Measurements from ENCODE around the gene MAP3K1. TPM values are rescaled to one million over a fixed set of nuclear protein-coding genes. Genes with fewer than 3 reads are reported as not detected.
A peak's percentile ranks its signal among the peaks of the same experiment; 100 is the strongest.

The MAP3K1 gene
- total and polyA plus RNA-seq, 12 donors: 4.9 to 26.1 (median 15.5) TPM

DNA sequence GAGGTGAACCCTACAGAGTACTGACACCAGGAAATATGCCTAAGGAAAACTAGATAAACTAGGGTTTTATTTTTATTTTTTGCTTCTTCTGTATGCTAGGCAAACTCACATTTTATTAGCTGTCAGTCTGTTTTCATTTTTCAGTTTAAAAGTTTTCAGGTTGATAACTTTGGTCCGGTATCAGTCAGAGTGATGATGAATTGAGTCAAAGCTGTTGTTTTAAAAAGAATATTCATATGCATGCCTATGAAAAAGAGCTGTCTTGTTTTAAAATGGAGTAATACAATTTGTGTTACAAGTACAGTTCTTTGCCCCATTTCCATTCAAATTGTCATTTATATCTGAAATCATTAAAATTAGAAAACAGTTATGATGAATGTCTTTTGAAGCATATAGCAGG, 22.6 kb downstream of the MAP3K1 start:
- no peak for DNase-seq
- Histone ChIP-seq H3K9me3 (replicated peaks in 1 of 3) (no peaks in the 10 kb centered on the region), H3K4me3 (no peak overlapping the region), H3K4me1 (replicated peaks in 1 of 2) (peaks cover 4 to 35% of the 10 kb centered on the region in 2 donors), H3K36me3 (replicated peaks in 1 of 2) (no peaks in the 10 kb centered on the region), H3K27me3 (no peaks in the 10 kb centered on the region), H3K27ac (no peak overlapping the region)
- TF ChIP-seq, protein P1, sequence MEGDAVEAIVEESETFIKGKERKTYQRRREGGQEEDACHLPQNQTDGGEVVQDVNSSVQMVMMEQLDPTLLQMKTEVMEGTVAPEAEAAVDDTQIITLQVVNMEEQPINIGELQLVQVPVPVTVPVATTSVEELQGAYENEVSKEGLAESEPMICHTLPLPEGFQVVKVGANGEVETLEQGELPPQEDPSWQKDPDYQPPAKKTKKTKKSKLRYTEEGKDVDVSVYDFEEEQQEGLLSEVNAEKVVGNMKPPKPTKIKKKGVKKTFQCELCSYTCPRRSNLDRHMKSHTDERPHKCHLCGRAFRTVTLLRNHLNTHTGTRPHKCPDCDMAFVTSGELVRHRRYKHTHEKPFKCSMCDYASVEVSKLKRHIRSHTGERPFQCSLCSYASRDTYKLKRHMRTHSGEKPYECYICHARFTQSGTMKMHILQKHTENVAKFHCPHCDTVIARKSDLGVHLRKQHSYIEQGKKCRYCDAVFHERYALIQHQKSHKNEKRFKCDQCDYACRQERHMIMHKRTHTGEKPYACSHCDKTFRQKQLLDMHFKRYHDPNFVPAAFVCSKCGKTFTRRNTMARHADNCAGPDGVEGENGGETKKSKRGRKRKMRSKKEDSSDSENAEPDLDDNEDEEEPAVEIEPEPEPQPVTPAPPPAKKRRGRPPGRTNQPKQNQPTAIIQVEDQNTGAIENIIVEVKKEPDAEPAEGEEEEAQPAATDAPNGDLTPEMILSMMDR (IDR thresholded peaks at IDR 0.05): no peak
- no peak for TF ChIP-seq POLR2A (IDR thresholded peaks at IDR 0.05)
- intact Hi-C loops (cut with DNase I): loop anchor here (2.0 to 10.0 kb wide), 2 partner anchors 563 to 567 kb away; no protein-coding TSS in a partner anchor
- 30 to 51% (median 41%) methylated on average over 1 of the region's 1 CpG for WGBS, 4 donors

DNA sequence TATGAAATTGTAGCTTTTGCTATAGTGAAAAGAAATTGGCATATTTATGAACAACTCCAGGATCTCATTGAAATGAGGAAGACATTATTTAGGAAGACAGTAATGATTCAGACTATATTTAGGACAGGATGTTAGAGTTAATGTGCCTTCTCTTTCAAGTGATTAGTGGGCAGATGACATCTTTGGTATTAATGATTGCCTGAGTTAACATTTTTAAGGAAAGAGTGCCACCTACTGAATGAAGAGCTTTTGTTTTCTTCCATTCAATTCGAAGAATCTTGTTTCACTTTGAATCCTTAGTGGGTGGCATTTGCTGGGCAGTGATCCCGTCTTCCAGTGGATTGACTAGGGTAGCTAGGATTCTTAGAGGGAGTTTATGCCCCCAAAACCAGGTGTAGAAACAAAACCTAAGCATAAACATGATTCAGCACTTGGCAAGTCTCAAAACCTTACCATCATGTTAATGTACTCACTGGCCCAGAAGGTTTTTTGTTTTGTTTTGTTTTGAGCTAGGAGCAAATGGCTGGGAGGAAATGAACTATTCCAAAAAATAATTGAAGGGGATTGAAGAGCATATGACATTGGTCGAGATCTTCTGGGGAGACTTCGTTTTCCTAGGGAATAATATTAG, 23.2 kb downstream of the MAP3K1 start:
- intact Hi-C loops (cut with DNase I): loop anchor here (2.0 to 10.0 kb wide), 2 partner anchors 564 to 568 kb away; no protein-coding TSS in a partner anchor

DNA sequence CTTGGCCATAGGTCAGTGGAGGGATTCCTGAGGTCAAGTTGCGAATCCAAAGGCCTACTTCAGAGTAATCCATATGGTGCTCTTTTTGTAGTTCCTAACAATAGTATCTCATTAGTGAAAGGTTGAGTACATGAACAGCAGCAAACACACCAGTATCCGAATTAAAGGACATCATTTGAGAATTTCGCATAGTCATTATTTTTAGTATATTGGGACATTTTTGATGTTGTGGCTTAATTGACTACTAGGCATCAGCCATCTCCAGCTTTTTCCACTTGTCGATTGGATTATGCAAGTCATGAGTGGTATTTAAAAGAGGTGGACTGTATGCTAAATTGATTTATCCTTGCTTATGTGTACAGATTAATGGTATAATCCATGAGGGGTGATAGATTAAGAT, 23.7 kb downstream of the MAP3K1 start:
- H3K36me3 ChIP-seq (replicated peaks in 1 of 2): no peaks in the 10 kb centered on the region
- 84 to 88% (median 87%) methylated on average over 4 of the region's 4 CpGs for WGBS, 4 donors
- peaks cover 4 to 30% of the 10 kb centered on the region in 2 donors for H3K4me1 ChIP-seq (replicated peaks in 1 of 2)
- peak overlapping the region in 4 of 5 donors; percentile 17 to 66 (median 24) for H3K27ac ChIP-seq
- DNase-seq: no peak
- intact Hi-C loops (cut with DNase I): loop anchor here (2.0 to 10.0 kb wide), 2 partner anchors 564 to 568 kb away; no protein-coding TSS in a partner anchor
- no peaks in the 10 kb centered on the region for H3K9me3 ChIP-seq (replicated peaks in 1 of 3)
- no peak overlapping the region for H3K4me3 ChIP-seq
- H3K27me3 ChIP-seq: no peaks in the 10 kb centered on the region
- TF ChIP-seq, protein P1 (IDR thresholded peaks at IDR 0.05): no peak
- TF ChIP-seq POLR2A (IDR thresholded peaks at IDR 0.05): no peak

More for the DNA sequence above, 23.2 kb downstream of the MAP3K1 start:
- no peaks in the 10 kb centered on the region for H3K36me3 ChIP-seq (replicated peaks in 1 of 2)
- peak overlapping the region in 4 of 5 donors; percentile 17 to 66 (median 24) for H3K27ac ChIP-seq
- no peaks in the 10 kb centered on the region for H3K9me3 ChIP-seq (replicated peaks in 1 of 3)
- peak in 2 of 7 donors; percentile 20 to 62 for DNase-seq
- TF ChIP-seq, protein P1 (IDR thresholded peaks at IDR 0.05): peak; percentile 21 to 88 (median 66)
- TF ChIP-seq POLR2A (IDR thresholded peaks at IDR 0.05): no peak
- H3K4me3 ChIP-seq: no peak overlapping the region
- WGBS, 4 donors: 19 to 21% (median 21%) methylated on average over 4 of the region's 4 CpGs
- H3K4me1 ChIP-seq (replicated peaks in 1 of 2): peaks cover 4 to 35% of the 10 kb centered on the region in 2 donors
- no peaks in the 10 kb centered on the region for H3K27me3 ChIP-seq

DNA sequence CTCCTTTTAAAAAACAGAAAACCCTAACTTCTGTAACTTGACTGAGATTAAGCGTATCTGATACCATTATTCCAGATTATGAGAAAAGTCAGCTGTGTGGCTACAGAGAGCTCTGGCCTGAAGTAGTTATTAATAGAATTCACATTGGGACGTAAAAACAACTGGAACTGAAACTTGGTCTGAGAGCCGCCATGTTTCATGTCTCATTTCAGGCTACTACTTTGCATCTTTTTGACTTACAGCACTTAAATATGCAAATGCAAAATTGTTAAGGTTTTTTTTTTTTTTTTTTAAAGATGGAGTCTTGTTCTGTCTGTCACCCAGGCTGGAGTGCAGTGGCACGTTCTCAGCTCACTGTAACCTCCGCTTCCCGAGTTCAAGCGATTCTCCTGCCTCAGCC, 25.2 kb downstream of the MAP3K1 start:
- DNase-seq: no peak
- no peaks in the 10 kb centered on the region for H3K27me3 ChIP-seq
- intact Hi-C loops (cut with DNase I): no loop called here
- no peaks in the 10 kb centered on the region for H3K36me3 ChIP-seq (replicated peaks in 1 of 2)
- no peak overlapping the region for H3K27ac ChIP-seq
- H3K4me3 ChIP-seq: no peak overlapping the region
- WGBS, 4 donors: 81 to 87% (median 87%) methylated on average over 7 of the region's 7 CpGs
- TF ChIP-seq, protein P1 (IDR thresholded peaks at IDR 0.05): no peak
- no peak for TF ChIP-seq POLR2A (IDR thresholded peaks at IDR 0.05)
- H3K4me1 ChIP-seq (replicated peaks in 1 of 2): peaks cover 10 to 41% of the 10 kb centered on the region in 2 donors
- H3K9me3 ChIP-seq (replicated peaks in 1 of 3): no peaks in the 10 kb centered on the region

All from adrenal gland (tissue), 12 donors.